ENCODE measurements around the gene CLTCL1.
"Not testable (repeated sequence)": the region's sequence is repeated elsewhere in the genome, so short reads cannot be mapped to it uniquely, and the experiment has no call there.

The CLTCL1 gene

DNA sequence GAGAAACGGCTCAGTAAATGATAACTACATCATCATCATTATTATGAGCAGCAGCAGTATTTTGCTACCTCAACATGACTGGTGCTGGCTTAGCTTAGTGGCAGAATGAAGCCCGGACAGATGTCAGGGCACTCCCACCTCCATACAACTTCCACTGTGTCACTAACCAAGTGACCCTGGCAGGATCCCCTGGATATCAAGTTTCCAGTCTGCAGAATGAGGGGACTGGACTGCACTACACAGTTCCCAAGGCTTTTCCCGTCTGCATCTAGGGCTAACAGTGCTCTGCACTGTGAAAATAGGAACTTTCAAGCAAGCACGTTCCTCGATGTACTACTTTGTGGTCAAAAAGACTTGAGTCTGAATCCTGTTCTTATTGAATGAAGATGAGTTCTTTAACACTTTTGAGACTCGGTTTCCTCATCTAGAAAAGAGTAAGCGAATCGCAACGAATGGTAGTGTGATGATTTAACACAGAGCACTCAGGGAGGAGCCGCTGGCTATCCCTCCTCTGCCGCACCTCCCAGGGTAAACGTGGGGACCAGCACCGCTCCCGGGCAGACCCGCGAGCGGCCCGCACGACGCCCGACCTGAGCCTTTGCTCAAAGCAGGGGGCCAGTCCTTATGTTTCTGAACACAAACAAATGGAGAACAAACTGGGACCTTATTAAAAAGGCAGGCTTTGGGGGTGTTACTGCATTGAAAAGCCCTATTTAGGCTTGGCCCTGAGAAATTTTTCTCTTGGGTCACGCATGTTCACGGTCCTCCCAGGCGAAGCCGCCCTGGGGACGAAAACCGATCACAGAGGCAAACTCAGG, 910 bp downstream of the CLTCL1 start:
- DNase-seq, result no peak

DNA sequence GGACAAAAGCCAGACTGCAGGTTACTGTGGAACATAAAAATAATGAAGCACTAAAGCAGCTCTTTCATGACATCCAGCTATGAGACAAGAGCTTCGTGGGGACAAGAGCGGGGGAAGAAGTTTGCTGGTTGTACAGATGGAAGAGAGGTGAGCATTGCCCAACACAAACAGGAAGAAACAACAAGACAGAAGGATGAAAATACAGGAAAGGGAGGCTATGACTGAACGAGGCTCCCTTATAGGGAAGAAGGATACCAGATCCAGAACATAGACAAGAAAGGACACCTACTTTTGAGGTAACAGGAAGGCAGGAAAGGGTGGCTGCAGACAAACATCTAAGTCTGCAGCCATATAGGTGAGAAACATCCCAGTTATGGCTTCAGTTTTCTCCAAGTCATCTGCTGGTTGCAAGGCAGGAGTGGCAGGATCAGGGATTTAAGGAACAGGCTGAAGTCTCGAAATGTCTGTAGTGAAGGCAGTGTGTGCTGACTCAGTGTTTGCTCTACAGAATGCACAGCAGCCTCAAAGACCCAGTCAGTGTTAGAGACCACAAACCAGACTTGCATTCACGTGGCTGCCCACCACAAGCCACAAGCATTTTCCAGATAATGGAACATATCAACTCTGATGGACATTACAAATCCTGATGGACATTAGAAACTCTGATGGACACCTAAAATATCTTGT, 1.9 kb downstream of the CLTCL1 start:
- DNase-seq, result no peak

DNA sequence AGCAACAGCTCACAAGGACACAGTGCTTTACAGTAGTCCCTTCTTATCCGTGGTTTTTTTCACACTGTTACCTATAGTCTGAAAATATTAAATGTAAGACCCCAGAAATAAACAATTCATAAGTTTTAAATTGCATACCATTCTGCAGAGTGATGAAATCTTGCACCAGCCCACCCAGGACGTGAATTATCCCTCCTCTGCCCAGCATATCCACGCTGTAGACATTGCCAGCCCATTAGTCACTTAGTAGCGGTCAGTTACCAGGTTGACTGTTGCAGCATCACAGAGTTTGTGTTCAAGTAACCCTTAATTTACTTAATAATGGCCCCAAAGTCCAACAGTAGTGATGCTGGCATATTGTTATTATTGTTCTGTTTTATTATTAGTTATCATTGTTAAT, 3.6 kb downstream of the CLTCL1 start:
- no peak for DNase-seq

DNA sequence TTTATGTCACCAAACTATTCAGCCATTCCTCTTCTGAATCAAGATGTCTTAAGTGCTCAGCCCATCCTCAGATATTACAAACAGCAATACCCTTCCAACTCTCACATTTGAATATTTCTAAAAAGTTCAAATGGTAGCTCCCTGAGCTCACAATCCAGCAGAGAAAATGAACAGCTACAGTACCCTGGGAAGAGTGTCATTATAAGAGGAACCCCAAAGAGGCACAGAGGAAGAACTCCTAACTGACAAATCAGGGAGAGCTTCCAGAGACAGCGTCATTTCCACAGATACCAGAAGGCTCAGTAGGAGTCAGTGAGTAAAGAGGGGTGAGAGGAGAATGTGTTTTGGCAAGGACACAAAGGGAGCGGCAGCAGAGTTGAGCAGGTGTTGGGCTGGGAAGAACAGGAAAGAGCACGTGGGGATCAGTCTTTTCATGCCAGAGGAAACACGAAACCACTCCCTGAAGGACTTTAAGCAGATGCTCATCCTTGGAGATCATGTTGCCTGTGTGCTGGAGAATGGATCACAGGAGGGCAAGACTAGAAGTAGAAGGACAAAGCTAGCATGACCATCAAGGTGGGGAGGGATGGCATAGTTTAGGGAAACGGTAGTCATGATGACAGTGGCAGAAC, 4.3 kb downstream of the CLTCL1 start:
- peak; percentile 73 for DNase-seq

DNA sequence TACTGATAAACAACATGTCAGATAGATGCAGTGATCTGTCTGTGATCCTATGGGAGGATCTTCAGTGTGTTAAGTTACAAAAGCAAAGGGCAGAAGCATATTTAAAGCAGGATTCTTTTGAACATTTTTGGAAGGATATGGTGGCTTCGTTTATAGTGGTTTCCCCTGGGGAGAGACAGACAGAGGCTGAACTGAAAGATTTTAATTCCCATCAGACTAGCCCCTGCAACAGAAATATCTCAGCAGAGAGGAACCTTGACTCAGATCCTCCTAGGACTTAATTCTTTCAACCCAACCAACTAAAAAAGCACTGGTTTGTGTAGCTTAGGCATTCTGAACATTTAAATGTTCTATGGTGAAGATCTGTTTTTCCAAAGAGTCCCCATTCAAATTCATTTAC, 5.7 kb downstream of the CLTCL1 start:
- DNase-seq, result no peak

DNA sequence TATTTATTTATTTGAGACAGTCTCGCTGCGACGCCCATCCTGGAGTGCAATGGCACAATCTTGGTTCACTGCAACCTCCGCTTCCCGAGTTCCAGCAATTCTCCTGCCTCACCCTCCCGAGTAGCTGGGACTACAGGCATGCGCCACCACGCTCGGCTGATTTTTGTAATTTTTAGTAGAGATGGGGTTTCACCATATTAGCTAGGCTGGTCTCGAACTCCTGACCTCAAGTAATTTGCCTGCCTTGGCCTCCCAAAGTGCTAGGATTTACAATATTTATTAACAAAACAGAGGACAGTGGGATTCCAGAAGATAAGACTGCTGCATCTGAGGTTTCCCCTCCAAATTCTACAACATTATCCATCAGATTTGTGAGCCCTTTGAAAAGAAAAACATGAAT, 12.4 kb downstream of the CLTCL1 start:
- not testable (repeated sequence) for DNase-seq

DNA sequence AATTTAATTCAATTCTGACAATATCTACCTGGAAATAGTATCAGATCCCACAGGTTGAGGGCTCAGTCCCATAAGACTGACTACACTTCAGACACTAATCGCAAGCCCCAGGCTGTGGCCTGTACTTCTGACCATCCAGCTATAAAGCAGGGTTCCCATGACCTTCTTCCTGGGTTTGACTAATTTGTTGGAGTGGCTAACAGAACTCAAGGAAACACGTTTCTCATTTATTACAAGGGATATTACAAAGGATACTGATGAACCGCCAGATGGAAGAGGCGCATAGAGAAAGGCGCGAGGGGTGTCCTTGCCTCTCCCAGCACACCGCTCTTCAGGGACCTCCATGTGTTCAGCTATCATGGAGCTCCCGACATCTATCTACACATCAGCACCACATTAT, 13.7 kb downstream of the CLTCL1 start:
- no peak for DNase-seq

DNA sequence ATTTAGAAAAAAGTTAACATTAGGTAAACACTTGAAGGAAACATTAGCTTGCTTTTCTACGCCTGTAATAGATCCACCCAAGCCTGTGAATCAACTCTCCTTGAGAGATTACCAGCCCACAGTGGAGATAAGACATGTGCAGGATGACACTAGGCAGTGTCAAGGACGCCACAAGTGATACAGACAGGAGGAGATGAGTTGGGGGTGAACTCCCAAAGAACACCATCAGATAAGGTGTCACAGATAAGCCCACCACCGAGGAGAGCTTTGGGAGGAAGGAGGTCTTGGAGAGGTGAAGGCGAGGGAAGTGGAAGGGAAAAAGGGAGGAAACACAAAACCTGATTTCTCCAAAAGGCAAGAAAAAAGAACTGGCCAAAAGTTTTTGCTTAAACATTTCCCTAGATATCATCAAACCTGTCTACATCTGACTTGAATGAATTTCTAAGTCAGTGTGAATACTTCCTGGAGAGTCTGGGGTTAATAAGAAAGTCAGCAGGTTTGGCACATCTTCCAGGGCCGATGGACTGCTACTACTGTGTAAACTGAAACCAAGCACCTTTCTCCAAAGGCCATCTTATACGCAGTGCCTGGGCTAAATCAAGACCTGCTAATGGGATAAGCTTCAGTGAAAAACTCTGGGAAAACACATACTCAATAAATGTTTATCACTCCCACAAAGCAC, 15.5 kb downstream of the CLTCL1 start:
- no peak for DNase-seq

DNA sequence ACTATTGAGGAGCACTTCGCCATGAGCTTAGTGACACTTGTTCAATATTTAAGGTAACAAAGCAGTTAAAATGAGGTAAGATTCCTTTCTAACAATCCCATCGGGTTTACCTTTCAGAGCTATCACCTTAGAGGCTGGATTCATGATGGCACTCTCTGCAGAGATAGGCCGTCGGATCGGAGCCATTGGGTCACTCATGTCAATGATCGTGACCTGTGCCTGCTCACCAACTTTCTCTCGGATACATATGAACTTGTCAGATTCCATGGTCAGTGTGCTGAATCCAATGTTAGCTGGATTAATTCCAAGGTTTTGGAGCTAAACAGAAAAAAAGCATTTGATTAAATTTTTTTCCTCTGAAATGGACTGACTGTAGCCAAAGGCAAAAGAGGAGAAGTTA, 16.0 kb downstream of the CLTCL1 start:
- DNase-seq, result no peak

DNA sequence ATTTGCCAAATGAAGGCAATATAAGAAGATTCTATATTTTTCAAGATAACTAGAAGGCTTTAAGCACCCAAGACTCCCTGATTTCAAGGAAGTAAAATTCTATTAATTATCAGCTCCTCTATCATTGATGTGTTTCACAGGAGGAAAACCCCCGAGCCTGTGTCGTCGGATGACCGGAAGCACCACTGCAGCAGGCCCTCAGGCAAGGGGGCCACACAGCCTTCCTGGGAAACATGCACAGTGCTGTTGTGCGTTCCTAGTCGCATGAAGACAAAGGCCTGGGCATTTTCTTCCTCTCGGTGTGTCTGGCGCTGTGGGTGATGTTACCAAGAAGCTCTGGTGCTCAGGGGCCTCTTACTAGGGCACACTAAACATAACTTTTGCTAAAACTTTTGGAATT, 16.4 kb downstream of the CLTCL1 start:
- no peak for DNase-seq

DNA sequence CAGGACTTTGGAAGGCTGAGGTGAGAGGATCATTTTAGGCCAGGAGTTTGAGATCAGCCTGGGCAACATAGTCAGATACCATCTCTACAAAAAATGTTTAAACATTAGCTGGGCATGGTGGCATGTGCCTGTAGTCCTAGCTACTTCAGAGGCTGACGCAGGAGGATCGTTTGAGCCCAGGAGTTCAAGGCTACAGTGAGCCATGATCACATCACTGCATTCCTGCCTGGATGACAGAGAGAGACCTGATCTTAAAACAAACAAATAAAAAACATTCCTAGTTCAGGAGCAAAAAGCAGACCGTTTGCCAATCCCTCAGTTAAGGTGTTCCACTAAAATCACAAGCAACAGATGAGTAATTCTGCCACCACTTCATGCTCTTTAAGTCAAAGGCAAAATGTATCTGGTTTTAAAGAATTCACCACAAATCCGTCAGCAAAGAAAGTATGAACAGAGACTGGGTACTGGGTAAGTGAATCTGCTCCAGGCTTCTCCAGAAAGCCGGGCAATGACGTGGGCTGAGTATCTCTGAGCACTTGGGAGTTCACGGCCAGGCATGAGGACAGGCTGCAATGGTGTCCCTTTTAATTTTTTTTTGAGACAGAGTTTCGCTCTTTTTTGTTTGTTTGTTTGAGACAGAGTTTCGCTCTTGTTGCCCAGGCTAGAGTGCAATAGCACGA, 19.5 kb downstream of the CLTCL1 start:
- DNase-seq, result no peak

DNA sequence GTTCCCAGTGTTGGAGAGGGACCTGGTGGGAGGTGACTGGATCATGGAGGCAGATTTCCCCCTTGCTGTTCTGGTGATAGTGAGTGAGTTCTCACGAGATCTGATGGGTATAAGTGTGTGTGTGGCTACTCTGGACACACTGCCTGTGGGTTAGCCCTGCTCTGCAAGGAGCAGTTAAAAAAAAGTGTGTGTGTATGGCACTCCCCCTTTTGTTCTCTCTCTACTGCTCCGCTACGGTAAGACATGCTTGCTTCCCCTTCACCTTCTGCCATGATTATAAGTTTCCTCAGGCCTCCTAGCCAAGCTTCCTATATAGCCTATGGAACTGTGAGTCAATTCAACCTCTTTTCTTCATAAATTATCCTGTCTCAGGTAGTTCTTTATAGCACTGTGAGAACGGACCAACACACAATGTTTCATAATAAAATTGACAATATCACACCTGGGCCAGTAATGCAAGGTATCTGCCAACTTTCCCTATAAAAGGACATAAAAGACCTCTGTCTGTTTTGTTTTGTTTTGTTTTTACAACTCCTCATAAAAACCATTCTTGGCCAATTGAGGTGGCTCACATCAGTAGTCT, 20.2 kb downstream of the CLTCL1 start:
- DNase-seq, result no peak

DNA sequence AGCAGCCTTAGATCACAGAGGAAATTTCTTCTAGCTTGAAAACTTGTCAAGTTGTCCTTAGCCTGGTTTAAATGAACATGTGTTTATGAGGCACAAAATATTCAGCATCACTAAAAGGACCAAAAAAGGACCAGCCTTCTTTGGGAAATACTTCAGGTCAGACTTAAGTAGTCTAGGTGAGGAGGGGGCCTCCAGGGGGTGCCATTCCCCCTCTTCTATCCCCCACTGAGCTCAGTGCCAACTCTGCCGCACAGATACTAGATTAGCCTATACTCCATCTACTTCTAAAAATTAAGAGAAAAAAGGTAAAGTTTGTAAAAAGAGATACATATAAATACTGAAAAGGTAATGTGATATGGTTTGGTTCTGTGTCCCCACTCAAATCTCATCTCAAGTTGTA, 20.6 kb downstream of the CLTCL1 start:
- DNase-seq, result no peak

DNA sequence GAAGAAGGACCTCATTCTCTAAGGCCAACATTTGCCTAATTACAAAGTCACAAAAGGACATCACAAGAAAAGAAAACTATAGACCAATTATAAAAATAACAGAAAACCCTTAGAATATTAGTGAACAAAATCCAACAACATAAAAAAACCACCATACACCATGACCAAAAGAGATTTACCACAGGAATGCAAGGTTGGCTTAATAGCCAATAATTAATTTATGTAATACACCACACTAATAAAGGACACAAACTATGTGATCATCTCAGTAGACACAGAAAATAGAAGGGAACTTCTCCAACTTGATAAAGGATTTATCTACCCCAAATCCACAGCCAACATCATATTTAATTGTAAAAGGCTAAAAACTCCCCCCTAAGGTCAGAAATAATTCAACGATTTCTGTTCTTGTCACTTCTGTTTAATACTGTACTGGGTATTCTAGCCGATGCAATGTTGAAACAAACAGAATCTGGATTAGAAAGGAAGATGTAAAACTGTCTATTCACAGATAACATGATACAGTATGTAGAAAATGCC, 24.9 kb downstream of the CLTCL1 start:
- no peak for DNase-seq

DNA sequence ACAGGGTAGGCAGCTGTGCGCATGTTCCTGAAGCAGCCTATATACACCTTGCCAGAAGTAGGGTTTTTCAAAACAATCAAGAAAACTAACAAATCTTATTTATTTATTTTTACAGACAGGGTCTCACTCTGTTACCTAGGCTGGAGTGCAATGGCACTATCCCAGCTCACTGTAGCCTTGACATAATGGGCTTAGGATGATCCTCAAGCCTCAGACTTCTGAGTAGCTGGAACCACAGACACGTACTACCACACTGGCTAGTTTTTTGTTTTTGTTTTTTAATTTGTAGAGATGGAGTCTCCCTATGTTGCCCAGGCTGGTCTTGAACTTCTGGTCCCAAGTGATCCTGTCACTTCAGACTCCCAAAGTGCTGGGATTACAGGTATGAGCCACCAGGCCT, 25.7 kb downstream of the CLTCL1 start:
- no peak for DNase-seq

DNA sequence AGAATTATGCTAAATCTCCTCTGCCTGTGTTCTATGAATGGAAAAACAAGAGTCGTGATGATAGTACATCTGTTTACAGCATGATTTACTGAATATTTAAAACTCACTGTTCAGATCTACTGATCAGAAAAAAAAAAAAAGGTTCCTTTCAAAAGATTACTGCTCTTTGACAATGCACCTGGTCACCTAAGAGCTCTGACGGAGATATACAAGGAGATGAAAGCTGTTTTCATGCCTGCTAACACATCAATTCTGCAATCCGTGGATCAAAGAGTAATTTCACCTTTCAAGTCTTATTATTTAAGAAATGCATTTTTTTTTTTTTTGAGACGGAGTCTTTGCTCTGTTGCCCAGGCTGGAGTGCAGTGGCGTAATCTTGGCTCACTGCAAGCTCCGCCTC, 30.7 kb downstream of the CLTCL1 start:
- no peak for DNase-seq

DNA sequence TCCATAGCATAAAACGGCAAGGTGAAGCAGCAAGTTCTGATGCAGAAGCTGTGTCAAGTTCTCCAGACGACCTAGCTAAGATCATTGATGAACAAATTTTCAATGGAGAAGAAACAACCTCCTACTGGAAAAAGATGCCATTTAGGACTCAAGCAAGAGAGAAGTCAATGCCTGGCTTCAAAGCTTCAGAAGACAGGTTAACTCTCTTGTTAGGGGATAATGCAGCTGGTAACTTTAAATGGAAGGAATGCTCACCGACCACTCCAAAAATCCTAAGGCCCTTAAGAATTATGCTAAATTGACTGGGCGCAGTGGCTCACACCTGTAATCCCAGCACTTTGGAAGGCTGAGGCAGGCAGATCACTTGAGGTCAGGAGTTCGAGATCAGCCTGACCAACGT, 31.3 kb downstream of the CLTCL1 start:
- DNase-seq, result no peak

DNA sequence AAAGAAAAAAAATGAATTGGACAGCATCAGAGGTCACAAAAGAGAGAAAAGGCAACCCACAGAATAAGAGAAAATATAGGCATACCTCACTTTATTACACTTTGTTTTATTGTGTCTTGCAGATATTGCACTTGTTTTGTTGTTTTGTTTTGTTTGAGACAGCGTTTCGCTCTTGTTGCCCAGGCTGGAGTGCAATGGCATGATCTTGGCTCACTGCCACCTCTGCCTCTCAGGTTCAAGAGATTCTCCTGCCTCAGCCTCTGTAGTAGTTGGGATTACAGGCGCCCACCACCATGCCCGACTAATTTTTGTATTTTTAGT, 32.6 kb downstream of the CLTCL1 start:
- not testable (repeated sequence) for DNase-seq

DNA sequence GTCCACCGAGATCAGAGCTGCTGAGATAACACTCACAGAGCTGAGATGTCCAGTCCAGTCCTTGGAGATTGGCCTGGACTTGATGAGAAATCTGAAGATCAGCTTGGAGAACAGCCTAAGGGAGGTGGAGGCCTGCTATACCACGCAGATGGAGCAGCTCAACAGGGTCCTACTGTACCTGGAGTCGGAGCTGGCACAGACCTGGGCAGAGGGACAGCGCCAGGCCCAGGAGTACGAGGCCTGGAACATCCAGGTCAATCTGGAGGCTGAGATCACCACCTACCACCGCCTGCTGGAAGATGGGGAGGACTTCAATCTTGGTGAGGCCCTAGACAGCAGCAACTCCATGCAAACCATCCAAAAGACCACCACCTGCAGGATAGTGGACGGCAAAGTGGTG, 33.1 kb downstream of the CLTCL1 start:
- DNase-seq, result no peak

DNA sequence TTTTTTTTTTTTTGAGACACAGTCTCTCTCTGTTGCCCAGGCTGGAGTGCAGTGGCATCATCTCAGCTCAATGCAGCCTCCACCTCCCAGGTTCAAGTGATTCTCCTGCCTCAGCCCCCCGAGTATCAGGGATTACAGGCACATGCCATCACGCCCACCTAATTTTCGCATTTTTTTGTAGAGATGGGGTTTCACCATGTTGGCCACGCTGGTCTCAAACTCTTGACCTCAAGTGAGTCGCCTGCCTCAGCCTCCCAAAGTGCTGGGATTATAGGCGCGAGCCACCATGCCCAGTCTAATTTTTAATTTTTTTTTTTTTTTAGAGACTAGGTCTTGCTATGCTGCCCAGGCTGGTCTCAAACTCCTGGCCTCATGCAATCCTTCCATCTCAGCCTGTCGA, 35.2 kb downstream of the CLTCL1 start:
- DNase-seq, result not testable (repeated sequence)

DNA sequence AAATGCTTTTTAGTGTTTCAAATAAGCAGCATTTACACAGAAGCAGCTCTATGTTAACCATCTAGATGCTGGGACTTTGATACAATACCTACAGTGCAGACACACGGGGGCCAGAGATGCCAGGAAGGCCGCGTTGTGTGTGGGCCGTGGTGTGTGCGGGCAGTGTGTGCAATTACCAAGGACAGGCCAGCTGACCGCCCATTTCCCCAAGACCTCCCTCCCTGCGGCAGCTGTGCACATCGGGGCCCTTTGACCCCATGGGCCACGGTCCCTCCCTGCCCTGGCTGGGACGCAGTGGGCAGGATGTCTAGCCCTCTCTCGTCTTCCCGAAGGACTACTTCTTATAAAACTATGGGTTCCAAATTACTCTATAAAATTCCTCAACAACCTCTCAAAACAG, 38.4 kb downstream of the CLTCL1 start:
- no peak for DNase-seq

DNA sequence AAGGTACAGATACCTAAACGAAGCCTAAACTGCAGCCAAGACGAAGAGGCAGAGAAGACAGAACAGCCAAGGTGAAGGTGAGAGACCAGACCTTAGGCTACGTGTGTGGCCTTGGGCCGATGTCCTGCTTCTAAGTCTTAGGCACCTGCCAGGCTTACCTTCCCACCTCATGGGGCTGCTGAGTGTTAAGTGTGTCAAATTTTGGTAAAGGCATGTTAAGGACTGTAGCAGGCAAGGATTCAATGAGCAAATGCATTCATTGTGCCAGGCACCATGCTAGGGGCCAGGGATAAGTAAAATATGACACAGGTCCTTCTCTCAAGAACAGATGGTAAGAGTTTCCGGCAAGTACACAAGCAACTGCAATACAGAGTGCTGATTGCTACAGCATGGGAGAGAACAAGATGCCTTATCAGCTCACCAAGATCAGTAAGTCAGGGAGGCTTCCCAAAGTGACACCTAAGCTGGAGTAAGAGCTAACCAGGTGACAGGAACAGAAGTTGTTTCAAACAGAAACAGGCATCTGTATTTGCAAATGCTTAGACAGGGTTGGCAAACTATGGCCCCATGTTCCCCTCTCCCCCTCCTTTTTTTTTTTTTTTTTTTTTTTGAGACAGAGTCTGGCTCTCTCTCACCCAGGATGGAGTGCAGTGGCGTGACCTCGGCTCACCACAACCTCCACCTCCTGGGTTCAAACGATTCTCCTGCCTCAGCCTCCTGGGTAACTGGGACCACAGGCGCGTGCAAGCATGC, 46.7 kb downstream of the CLTCL1 start:
- DNase-seq, result no peak

Measured in NCI-H1105 (cell line).